ENCODE data around the gene ARHGAP24.

The ARHGAP24 gene

DNA sequence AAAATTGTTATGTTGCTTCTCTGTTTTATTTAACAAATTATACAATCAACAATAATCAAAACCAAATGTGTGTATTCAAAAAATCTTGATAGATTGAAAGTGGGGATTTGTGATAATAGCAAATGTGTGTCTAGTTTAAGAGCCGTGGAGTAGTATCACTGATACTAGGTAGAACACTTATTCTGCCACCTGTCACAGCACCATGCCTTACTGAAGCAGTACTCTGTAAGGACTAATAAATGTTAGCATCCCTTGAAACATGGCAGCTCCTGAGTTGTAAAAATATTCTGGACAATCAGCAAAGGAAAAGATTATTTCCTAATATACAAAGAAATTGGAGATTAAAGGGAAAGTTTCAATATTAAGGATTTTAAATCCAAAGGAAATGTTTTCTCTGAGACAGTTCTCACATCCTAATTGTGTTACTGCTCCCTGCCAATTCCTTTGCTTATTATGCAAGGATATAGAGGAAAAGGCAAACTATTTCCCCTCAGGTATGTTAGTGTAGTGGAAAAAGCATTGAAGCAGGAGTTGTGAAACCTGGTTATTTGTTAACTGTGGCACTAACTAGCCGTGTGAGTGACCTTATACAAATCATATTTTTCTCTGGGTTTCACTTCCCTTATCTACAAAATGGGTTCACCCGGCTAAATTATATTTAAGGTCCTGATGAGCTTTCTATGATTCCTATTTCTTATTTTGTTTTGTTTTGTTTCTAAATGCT, 303.1 kb downstream of the ARHGAP24 start:
- H3K36me3 ChIP-seq (ENCODE audit: control insufficient read depth in 2 of 2, insufficient read depth in 2 of 2, low read length in 2 of 2), result no peaks in the 10 kb centered on the region
- no peak overlapping the region for H3K9ac ChIP-seq (ENCODE audit: low read depth in 1 of 2, low read length in 2 of 2)
- H3K9me3 ChIP-seq (ENCODE audit: control insufficient read depth in 2 of 2, low read length in 2 of 2), result no peaks in the 10 kb centered on the region
- no peaks in the 10 kb centered on the region for H3K27me3 ChIP-seq (ENCODE audit: control insufficient read depth in 2 of 2, insufficient read depth in 2 of 2, low read length in 2 of 2)
- peak overlapping the region; percentile 5 to 30 for H3K27ac ChIP-seq (ENCODE audit: low read depth in 2 of 2, low read length in 2 of 2)
- H3K4me1 ChIP-seq (ENCODE audit: control insufficient read depth in 2 of 2, insufficient read depth in 2 of 2, low read length in 2 of 2), result no peaks in the 10 kb centered on the region
- H3K4me3 ChIP-seq (ENCODE audit: low read length in 2 of 2), result peak overlapping the region in 1 of 2 donors; percentile 25

DNA sequence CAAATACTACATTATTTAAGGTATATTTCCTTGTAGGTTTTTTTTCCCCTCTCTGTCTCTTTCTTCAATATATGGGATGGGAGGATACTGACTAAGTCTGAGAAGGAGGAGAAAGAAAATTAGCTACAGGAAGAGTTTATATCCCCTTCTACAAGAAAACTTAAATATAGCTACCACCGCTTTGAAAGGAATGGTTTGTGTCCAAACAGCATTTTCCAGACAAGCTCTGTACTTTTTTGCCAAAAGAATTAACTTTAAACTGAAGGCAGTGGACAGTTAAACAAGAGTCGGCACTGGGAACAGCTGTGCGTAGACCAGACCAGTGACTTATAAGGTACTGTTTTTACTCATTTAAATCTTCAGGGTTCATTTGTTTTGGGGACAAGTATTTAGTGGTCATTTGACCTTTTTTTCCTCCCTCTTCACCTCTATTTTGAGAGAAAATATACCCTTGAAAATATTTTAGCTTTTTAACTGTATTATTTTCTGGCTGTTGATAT, 303.7 kb downstream of the ARHGAP24 start:
- H3K4me3 ChIP-seq (ENCODE audit: low read length in 2 of 2), result peak overlapping the region; percentile 29 to 39
- H3K27ac ChIP-seq (ENCODE audit: low read depth in 2 of 2, low read length in 2 of 2), result peak overlapping the region; percentile 5 to 30
- no peaks in the 10 kb centered on the region for H3K27me3 ChIP-seq (ENCODE audit: control insufficient read depth in 2 of 2, insufficient read depth in 2 of 2, low read length in 2 of 2)
- no peak overlapping the region for H3K9ac ChIP-seq (ENCODE audit: low read depth in 1 of 2, low read length in 2 of 2)
- H3K4me1 ChIP-seq (ENCODE audit: control insufficient read depth in 2 of 2, insufficient read depth in 2 of 2, low read length in 2 of 2), result no peaks in the 10 kb centered on the region
- no peaks in the 10 kb centered on the region for H3K9me3 ChIP-seq (ENCODE audit: control insufficient read depth in 2 of 2, low read length in 2 of 2)
- no peaks in the 10 kb centered on the region for H3K36me3 ChIP-seq (ENCODE audit: control insufficient read depth in 2 of 2, insufficient read depth in 2 of 2, low read length in 2 of 2)

DNA sequence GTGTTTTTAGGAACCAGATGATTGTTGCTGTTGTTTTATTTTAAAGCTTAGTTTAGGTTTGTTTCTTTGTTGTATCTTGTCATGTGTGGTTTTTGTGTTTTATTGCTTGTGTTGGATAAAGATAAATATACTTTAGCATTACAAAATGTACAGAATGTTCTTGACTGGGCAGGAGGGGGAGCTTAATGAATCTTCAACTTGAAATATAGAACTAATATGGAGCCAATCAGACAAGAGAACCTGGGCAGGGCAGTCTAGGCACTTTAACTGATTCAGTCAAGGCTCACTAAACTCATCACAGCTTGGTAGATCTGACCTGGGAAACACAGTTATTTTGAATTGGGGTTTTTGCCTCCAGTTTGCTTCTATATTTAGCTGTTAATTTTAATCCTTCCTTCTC, 304.2 kb downstream of the ARHGAP24 start:
- Histone ChIP-seq H3K27me3 (ENCODE audit: control insufficient read depth in 2 of 2, insufficient read depth in 2 of 2, low read length in 2 of 2) (no peaks in the 10 kb centered on the region), H3K4me1 (ENCODE audit: control insufficient read depth in 2 of 2, insufficient read depth in 2 of 2, low read length in 2 of 2) (no peaks in the 10 kb centered on the region), H3K9ac (ENCODE audit: low read depth in 1 of 2, low read length in 2 of 2) (no peak overlapping the region), H3K4me3 (ENCODE audit: low read length in 2 of 2) (peak overlapping the region in 1 of 2 donors; percentile 29), H3K27ac (ENCODE audit: low read depth in 2 of 2, low read length in 2 of 2) (peak overlapping the region; percentile 11 to 30), H3K36me3 (ENCODE audit: control insufficient read depth in 2 of 2, insufficient read depth in 2 of 2, low read length in 2 of 2) (no peaks in the 10 kb centered on the region), H3K9me3 (ENCODE audit: control insufficient read depth in 2 of 2, low read length in 2 of 2) (no peaks in the 10 kb centered on the region)

DNA sequence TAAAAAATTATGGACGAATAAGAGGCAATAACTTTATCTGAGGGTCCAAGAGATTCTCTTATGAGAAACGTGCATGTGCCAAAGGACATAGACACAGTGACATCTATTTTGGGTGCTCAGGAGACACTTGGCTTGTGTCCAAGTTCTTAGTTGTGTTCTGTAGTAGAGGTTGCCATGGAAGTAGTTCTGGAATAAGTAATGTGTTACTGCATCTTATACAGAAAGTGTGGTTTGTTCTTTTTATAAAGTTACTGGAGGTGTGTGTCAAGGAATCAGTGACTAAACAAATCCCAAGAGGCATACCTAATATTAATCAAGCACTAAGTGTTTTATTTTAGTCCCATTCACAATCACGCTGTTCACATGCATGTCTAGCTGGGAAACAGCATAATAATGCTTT, 305.7 kb downstream of the ARHGAP24 start:
- Histone ChIP-seq H3K27ac (ENCODE audit: low read depth in 2 of 2, low read length in 2 of 2) (no peak overlapping the region), H3K4me3 (ENCODE audit: low read length in 2 of 2) (no peak overlapping the region), H3K36me3 (ENCODE audit: control insufficient read depth in 2 of 2, insufficient read depth in 2 of 2, low read length in 2 of 2) (no peaks in the 10 kb centered on the region), H3K27me3 (ENCODE audit: control insufficient read depth in 2 of 2, insufficient read depth in 2 of 2, low read length in 2 of 2) (no peaks in the 10 kb centered on the region), H3K9ac (ENCODE audit: low read depth in 1 of 2, low read length in 2 of 2) (no peak overlapping the region), H3K9me3 (ENCODE audit: control insufficient read depth in 2 of 2, low read length in 2 of 2) (no peaks in the 10 kb centered on the region), H3K4me1 (ENCODE audit: control insufficient read depth in 2 of 2, insufficient read depth in 2 of 2, low read length in 2 of 2) (no peaks in the 10 kb centered on the region)

DNA sequence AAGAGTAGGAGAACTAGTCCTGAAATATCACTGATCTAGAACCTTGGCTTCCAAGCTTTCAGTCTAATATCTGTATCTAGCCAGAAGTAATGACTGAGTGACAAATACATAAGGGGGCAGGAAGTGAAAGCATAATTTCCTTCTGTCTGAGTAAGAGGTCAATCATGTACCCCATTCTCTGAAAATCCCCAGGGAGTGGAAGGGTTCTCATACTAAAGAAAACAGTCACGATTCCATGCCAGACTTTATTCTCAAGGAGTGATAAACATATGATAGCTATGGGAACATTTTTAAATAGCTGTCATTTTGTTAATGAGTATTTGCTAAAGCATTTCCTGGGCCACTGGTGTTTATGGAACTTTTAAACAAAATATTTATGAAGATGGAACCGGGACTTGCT, 308.5 kb downstream of the ARHGAP24 start:
- Histone ChIP-seq H3K4me1 (ENCODE audit: control insufficient read depth in 2 of 2, insufficient read depth in 2 of 2, low read length in 2 of 2) (no peaks in the 10 kb centered on the region), H3K27me3 (ENCODE audit: control insufficient read depth in 2 of 2, insufficient read depth in 2 of 2, low read length in 2 of 2) (no peaks in the 10 kb centered on the region), H3K9me3 (ENCODE audit: control insufficient read depth in 2 of 2, low read length in 2 of 2) (no peaks in the 10 kb centered on the region), H3K4me3 (ENCODE audit: low read length in 2 of 2) (no peak overlapping the region), H3K9ac (ENCODE audit: low read depth in 1 of 2, low read length in 2 of 2) (no peak overlapping the region), H3K36me3 (ENCODE audit: control insufficient read depth in 2 of 2, insufficient read depth in 2 of 2, low read length in 2 of 2) (no peaks in the 10 kb centered on the region), H3K27ac (ENCODE audit: low read depth in 2 of 2, low read length in 2 of 2) (no peak overlapping the region)

DNA sequence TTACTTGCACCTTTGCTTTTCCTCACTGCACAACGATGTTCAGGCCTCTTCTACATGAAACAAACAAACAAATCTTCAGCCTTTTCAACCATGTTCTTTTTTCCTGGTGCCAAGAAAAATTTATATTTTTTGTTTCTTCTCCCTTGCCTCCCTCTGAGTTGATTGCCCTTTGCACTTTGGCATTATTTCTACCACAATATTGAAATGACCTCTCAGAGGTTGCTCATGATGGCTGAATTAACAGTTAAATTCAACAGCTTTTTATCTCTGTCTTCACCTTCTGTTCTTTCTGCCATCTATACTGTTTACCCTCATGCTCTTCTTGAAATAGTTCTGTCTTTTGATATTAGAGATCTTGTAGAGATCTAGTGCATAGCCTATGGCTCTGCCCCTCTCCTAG, 308.9 kb downstream of the ARHGAP24 start:
- Histone ChIP-seq H3K9ac (ENCODE audit: low read depth in 1 of 2, low read length in 2 of 2) (no peak overlapping the region), H3K36me3 (ENCODE audit: control insufficient read depth in 2 of 2, insufficient read depth in 2 of 2, low read length in 2 of 2) (no peaks in the 10 kb centered on the region), H3K4me1 (ENCODE audit: control insufficient read depth in 2 of 2, insufficient read depth in 2 of 2, low read length in 2 of 2) (no peaks in the 10 kb centered on the region), H3K4me3 (ENCODE audit: low read length in 2 of 2) (no peak overlapping the region), H3K27me3 (ENCODE audit: control insufficient read depth in 2 of 2, insufficient read depth in 2 of 2, low read length in 2 of 2) (no peaks in the 10 kb centered on the region), H3K9me3 (ENCODE audit: control insufficient read depth in 2 of 2, low read length in 2 of 2) (no peaks in the 10 kb centered on the region), H3K27ac (ENCODE audit: low read depth in 2 of 2, low read length in 2 of 2) (no peak overlapping the region)

DNA sequence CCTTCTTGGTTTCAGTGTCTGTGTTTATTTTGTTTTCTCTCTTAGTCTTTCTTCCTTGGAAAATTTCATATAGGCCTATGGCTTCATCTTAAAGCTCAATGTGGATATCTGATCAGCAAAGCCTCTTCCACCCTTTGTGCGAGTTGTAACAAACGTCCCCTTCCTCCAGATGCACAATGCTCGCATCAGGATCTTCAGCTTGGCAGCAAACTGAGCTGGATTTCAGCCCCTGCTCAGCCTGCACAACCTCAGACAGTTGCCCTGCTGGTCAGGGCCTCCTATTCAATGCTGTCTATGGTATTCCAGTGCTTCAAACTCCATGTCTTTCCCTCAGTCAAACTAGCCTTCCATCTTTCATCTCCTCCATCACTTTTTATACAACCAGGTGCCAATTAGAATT, 309.4 kb downstream of the ARHGAP24 start:
- no peak overlapping the region for H3K4me3 ChIP-seq (ENCODE audit: low read length in 2 of 2)
- H3K4me1 ChIP-seq (ENCODE audit: control insufficient read depth in 2 of 2, insufficient read depth in 2 of 2, low read length in 2 of 2), result no peaks in the 10 kb centered on the region

DNA sequence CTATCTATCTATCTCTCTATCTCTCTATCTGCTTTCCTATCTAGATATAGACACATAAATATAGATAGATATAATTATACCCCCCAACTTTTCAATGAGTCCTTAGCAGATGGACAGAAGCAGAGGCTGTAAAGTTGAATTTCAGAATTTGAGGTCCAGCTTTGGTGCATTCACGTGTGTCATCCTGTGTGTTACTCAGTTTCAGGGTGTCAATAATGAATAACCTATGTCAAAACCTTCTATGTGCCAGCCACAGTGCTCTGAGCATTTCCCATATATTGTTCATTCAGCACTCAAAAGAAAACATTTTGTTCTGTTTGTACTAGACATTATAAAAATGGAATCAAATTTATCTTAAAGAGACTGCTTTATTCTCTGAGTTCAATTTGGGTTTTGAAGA, 310.0 kb downstream of the ARHGAP24 start:
- Histone ChIP-seq H3K4me3 (ENCODE audit: low read length in 2 of 2) (no peak overlapping the region), H3K4me1 (ENCODE audit: control insufficient read depth in 2 of 2, insufficient read depth in 2 of 2, low read length in 2 of 2) (no peaks in the 10 kb centered on the region), H3K9ac (ENCODE audit: low read depth in 1 of 2, low read length in 2 of 2) (no peak overlapping the region), H3K27me3 (ENCODE audit: control insufficient read depth in 2 of 2, insufficient read depth in 2 of 2, low read length in 2 of 2) (no peaks in the 10 kb centered on the region), H3K9me3 (ENCODE audit: control insufficient read depth in 2 of 2, low read length in 2 of 2) (no peaks in the 10 kb centered on the region), H3K27ac (ENCODE audit: low read depth in 2 of 2, low read length in 2 of 2) (no peak overlapping the region), H3K36me3 (ENCODE audit: control insufficient read depth in 2 of 2, insufficient read depth in 2 of 2, low read length in 2 of 2) (no peaks in the 10 kb centered on the region)

More for the DNA sequence above, 309.4 kb downstream of the ARHGAP24 start:
- peak overlapping the region in 1 of 2 donors; percentile 1 for H3K27ac ChIP-seq (ENCODE audit: low read depth in 2 of 2, low read length in 2 of 2)
- H3K36me3 ChIP-seq (ENCODE audit: control insufficient read depth in 2 of 2, insufficient read depth in 2 of 2, low read length in 2 of 2), result no peaks in the 10 kb centered on the region
- H3K9ac ChIP-seq (ENCODE audit: low read depth in 1 of 2, low read length in 2 of 2), result no peak overlapping the region
- H3K9me3 ChIP-seq (ENCODE audit: control insufficient read depth in 2 of 2, low read length in 2 of 2), result no peaks in the 10 kb centered on the region
- no peaks in the 10 kb centered on the region for H3K27me3 ChIP-seq (ENCODE audit: control insufficient read depth in 2 of 2, insufficient read depth in 2 of 2, low read length in 2 of 2)

DNA sequence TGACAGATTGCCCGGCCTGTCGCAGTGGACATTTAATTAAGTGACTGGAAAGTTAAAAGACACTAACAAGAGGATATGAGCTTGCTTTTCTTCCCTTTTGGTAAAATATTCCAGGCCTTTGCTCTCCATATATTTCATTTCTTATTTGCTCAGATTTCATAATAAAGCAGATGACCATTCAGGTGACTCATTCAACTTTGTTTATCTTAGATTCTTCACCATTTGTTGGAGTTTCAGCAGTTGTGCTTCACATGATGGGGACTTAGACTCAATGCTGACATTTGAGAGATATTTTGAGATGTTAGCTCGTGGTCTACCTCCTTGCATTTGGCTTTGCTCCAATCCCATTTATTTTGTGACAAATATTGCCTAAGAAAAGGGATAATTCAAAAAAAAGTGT, 312.2 kb downstream of the ARHGAP24 start:
- H3K27ac ChIP-seq (ENCODE audit: low read depth in 2 of 2, low read length in 2 of 2), result no peak overlapping the region
- H3K9me3 ChIP-seq (ENCODE audit: control insufficient read depth in 2 of 2, low read length in 2 of 2), result no peaks in the 10 kb centered on the region
- H3K27me3 ChIP-seq (ENCODE audit: control insufficient read depth in 2 of 2, insufficient read depth in 2 of 2, low read length in 2 of 2), result no peaks in the 10 kb centered on the region
- no peak overlapping the region for H3K4me3 ChIP-seq (ENCODE audit: low read length in 2 of 2)
- no peak overlapping the region for H3K9ac ChIP-seq (ENCODE audit: low read depth in 1 of 2, low read length in 2 of 2)
- H3K36me3 ChIP-seq (ENCODE audit: control insufficient read depth in 2 of 2, insufficient read depth in 2 of 2, low read length in 2 of 2), result no peaks in the 10 kb centered on the region
- H3K4me1 ChIP-seq (ENCODE audit: control insufficient read depth in 2 of 2, insufficient read depth in 2 of 2, low read length in 2 of 2), result no peaks in the 10 kb centered on the region

DNA sequence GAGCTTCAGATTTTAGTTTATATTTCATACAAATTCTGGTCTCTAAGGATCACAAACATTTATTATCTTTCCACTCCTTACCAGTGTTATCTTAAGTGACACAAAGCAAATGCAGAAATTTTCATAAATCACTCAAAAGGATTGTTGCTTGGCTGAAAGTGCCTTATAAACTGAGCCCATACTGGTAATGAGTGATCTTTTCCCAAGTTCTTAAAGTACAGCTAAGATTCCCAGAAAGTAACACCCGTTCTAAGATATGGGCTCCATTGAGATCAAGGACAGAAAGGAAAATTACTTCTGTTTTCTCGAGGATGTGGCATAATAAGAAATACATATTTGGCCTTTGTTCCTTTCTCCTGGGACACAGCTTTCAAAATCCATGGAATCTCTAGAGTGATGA, 313.7 kb downstream of the ARHGAP24 start:
- H3K36me3 ChIP-seq (ENCODE audit: control insufficient read depth in 2 of 2, insufficient read depth in 2 of 2, low read length in 2 of 2), result no peaks in the 10 kb centered on the region
- H3K9me3 ChIP-seq (ENCODE audit: control insufficient read depth in 2 of 2, low read length in 2 of 2), result no peaks in the 10 kb centered on the region
- H3K27ac ChIP-seq (ENCODE audit: low read depth in 2 of 2, low read length in 2 of 2), result no peak overlapping the region
- H3K9ac ChIP-seq (ENCODE audit: low read depth in 1 of 2, low read length in 2 of 2), result no peak overlapping the region
- no peak overlapping the region for H3K4me3 ChIP-seq (ENCODE audit: low read length in 2 of 2)
- H3K27me3 ChIP-seq (ENCODE audit: control insufficient read depth in 2 of 2, insufficient read depth in 2 of 2, low read length in 2 of 2), result no peaks in the 10 kb centered on the region
- no peaks in the 10 kb centered on the region for H3K4me1 ChIP-seq (ENCODE audit: control insufficient read depth in 2 of 2, insufficient read depth in 2 of 2, low read length in 2 of 2)

Data from mucosa of rectum (tissue), 2 donors.